Activated naive CD4-positive, alpha-beta T cell treated with anti-CD3 and anti-CD28 coated beads for 36 hours (primary cell): ENCODE data around the gene GK. TPM values are rescaled to one million over a fixed set of nuclear protein-coding genes. Genes with fewer than 3 reads are reported as not detected.
"Not testable (repeated sequence)": the region's sequence is repeated elsewhere in the genome, so short reads cannot be mapped to it uniquely, and the experiment has no call there.

Experiments
- CTCF ChIA-PET: fragments of 350-600 bp; sonication (Branson Sonifier 250); formaldehyde crosslinking; loops from one replicate; lab custom pipeline; 2021; ENCODE audit warnings: antibody characterized with exemption; lab: Charles Lee
- DNase-seq: peaks from one replicate; pipeline ENCODE4 v3.0.0-alpha.2; 2020
- H3K27ac Mint-ChIP-seq: one replicate; pipeline ENCODE4 v1.8.0; 2021; ENCODE audit warnings: mild to moderate bottlenecking, mixed read lengths
- H3K27me3 Mint-ChIP-seq: one replicate; pipeline ENCODE4 v1.8.0; 2021; ENCODE audit warnings: low read depth, mixed read lengths
- H3K36me3 Mint-ChIP-seq: one replicate; pipeline ENCODE4 v1.8.0; 2021; ENCODE audit warnings: low read depth, mixed read lengths
- H3K4me1 Mint-ChIP-seq: one replicate; pipeline ENCODE4 v1.8.0; 2021; ENCODE audit warnings: low read depth, mixed read lengths
- H3K4me3 Mint-ChIP-seq: one replicate; pipeline ENCODE4 v1.8.0; 2021; ENCODE audit warnings: mild to moderate bottlenecking, moderate library complexity, mixed read lengths
- H3K9me3 Mint-ChIP-seq: one replicate; pipeline ENCODE4 v1.8.0; 2021; ENCODE audit warnings: mixed read lengths
- intact Hi-C: fragments of 100-400 bp; cut with micrococcal nuclease; formaldehyde crosslinking; loops from one replicate; pipeline ENCODE4 v1.15.1; 2023
- total RNA-seq, 2 experiments: library from RNA; stranded (reverse); gene quantifications; one replicate each; pipeline ENCODE4 v1.2.3, GENCODE V29; 2021

The GK gene
- total RNA-seq, 2 experiments from 2014 or later: 85.9 to 90.3 TPM

GRCh38 chrX:30627818-30628652 is 25.2 kb upstream of the GK start:
- Mint-ChIP-seq H3K4me3 (no peak overlapping the region), H3K27ac (no peak overlapping the region), H3K36me3 (no peaks in the 10 kb centered on the region), H3K9me3 (peaks cover 5% of the 10 kb centered on the region), H3K27me3 (no peaks in the 10 kb centered on the region), H3K4me1 (no peaks in the 10 kb centered on the region)
- CTCF ChIA-PET: no interaction called here
- DNase-seq: no peak
- intact Hi-C loops: no loop called here

GRCh38 chrX:30634070-30634469 is 19.2 kb upstream of the GK start:
- H3K9me3 Mint-ChIP-seq, H3K27ac Mint-ChIP-seq, H3K27me3 Mint-ChIP-seq, DNase-seq, H3K4me1 Mint-ChIP-seq, H3K36me3 Mint-ChIP-seq, H3K4me3 Mint-ChIP-seq: not testable (repeated sequence)
- CTCF ChIA-PET: interaction anchor here (0.7 to 2.3 kb wide), 6 partner anchors 7 to 101 kb away, joined by 3 to 12 read pairs (median 4); no protein-coding TSS in a partner anchor
- intact Hi-C loops: loop anchor here (2.0 kb wide), 1 partner anchor 19 kb away; no protein-coding TSS in a partner anchor

- Mint-ChIP-seq H3K27ac (no peak overlapping the region), H3K9me3 (no peaks in the 10 kb centered on the region), H3K4me3 (no peak overlapping the region), H3K36me3 (no peaks in the 10 kb centered on the region), H3K27me3 (no peaks in the 10 kb centered on the region), H3K4me1 (peaks cover 2% of the 10 kb centered on the region)
- CTCF ChIA-PET: interaction anchor here (0.6 to 2.3 kb wide), 13 partner anchors 8 to 251 kb away, joined by 3 to 12 read pairs (median 4); no protein-coding TSS in a partner anchor
- peak; percentile 19 for DNase-seq
- intact Hi-C loops: loop anchor here (1.0 to 2.0 kb wide), 4 partner anchors 21 to 337 kb away; no protein-coding TSS in a partner anchor
Observed at GRCh38 chrX:30635630-30636029, 17.6 kb upstream of the GK start.

GRCh38 chrX:30637874-30638815 is 15.1 kb upstream of the GK start:
- no peak overlapping the region for H3K27ac Mint-ChIP-seq
- intact Hi-C loops: no loop called here
- CTCF ChIA-PET: interaction anchor here (1.4 to 1.8 kb wide), 3 partner anchors 10 to 33 kb away, joined by 3 to 5 read pairs (median 4); no protein-coding TSS in a partner anchor

DNA sequence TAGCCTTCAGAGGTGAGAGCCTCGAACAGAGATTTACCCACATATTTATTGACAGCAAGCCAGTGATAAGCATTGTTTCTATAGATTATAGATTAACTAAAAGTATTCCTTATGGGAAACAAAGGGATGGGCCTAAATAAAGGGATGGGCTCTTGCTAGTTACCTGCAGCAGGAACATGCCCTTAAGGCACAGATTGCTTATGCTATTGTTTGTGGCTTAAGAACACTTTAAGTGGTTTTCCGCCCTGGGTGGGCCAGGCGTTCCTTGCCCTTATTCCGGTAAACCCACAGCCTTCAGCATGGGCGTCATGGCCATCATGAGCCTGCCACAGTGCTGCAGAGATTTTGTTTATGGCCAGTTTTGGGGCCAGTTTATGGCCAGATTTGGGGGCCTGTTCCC is 13.5 kb upstream of the GK start:
- H3K9me3 Mint-ChIP-seq, H3K36me3 Mint-ChIP-seq, H3K27ac Mint-ChIP-seq, intact Hi-C loops, H3K27me3 Mint-ChIP-seq, DNase-seq, H3K4me3 Mint-ChIP-seq: not testable (repeated sequence)
- CTCF ChIA-PET: interaction anchor here (1.4 to 1.7 kb wide), 2 partner anchors 8 to 19 kb away, joined by 3 to 4 read pairs; no protein-coding TSS in a partner anchor
- H3K4me1 Mint-ChIP-seq: peaks cover 24% of the 10 kb centered on the region

More at GRCh38 chrX:30637874-30638815, 15.1 kb upstream of the GK start:
- no peaks in the 10 kb centered on the region for H3K36me3 Mint-ChIP-seq
- H3K27me3 Mint-ChIP-seq: no peaks in the 10 kb centered on the region
- no peak overlapping the region for H3K4me3 Mint-ChIP-seq
- DNase-seq: no peak
- no peaks in the 10 kb centered on the region for H3K9me3 Mint-ChIP-seq
- H3K4me1 Mint-ChIP-seq: peaks cover 19% of the 10 kb centered on the region

- CTCF ChIA-PET: interaction anchor here (0.6 to 2.4 kb wide), 4 partner anchors 8 to 93 kb away, joined by 3 to 13 read pairs (median 6); no protein-coding TSS in a partner anchor
- no peak overlapping the region for H3K4me3 Mint-ChIP-seq
- peaks cover 24% of the 10 kb centered on the region for H3K4me1 Mint-ChIP-seq
- H3K9me3 Mint-ChIP-seq: no peaks in the 10 kb centered on the region
- H3K36me3 Mint-ChIP-seq: no peaks in the 10 kb centered on the region
- intact Hi-C loops: loop anchor here (1.0 kb wide), 3 partner anchors 10 to 71 kb away; no protein-coding TSS in a partner anchor
- DNase-seq: no peak
- H3K27ac Mint-ChIP-seq: peak overlapping the region; percentile 82
- no peaks in the 10 kb centered on the region for H3K27me3 Mint-ChIP-seq
Observed at GRCh38 chrX:30642642-30643041, 10.6 kb upstream of the GK start.

- intact Hi-C loops: loop anchor here (1.0 kb wide), 3 partner anchors 9 to 70 kb away; no protein-coding TSS in a partner anchor
- CTCF ChIA-PET: interaction anchor here (1.4 to 2.4 kb wide), 3 partner anchors 8 to 92 kb away, joined by 5 to 13 read pairs (median 7); no protein-coding TSS in a partner anchor
- Mint-ChIP-seq H3K27ac (peak overlapping the region; percentile 82), H3K36me3 (no peaks in the 10 kb centered on the region), H3K4me1 (peaks cover 24% of the 10 kb centered on the region), H3K4me3 (no peak overlapping the region), H3K9me3 (no peaks in the 10 kb centered on the region), H3K27me3 (no peaks in the 10 kb centered on the region)
- DNase-seq: no peak
Observed at GRCh38 chrX:30643313-30643821, 9.9 kb upstream of the GK start.

DNA sequence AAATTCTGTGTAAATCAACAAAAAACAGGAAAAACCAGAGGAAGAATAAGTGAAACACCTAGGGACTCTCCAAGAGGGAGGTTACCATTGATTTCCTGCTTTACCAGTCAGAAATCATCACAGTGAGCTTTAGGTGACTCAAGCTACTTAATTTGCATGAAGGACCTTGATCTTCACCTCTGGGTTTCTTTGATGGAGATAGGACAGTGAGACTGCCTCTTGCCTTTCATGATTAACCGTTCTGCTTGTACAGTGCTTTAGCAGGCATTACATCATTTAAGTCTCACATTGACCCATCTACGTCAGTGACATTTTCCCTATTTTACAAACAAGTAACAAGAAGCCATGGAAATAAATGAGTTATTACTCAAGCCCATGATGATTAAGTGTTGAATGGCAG is 3.4 kb upstream of the GK start:
- intact Hi-C loops: loop anchor here (1.0 kb wide), 5 partner anchors 9 to 132 kb away; partner anchors contain the start of gene TASL
- CTCF ChIA-PET: interaction anchor here (0.8 to 1.3 kb wide), 4 partner anchors 9 to 73 kb away, joined by 3 to 6 read pairs (median 4); partner anchors contain the start of gene TASL
- DNase-seq: peak; percentile 17
- no peaks in the 10 kb centered on the region for H3K9me3 Mint-ChIP-seq
- peaks cover 6% of the 10 kb centered on the region for H3K36me3 Mint-ChIP-seq
- H3K27me3 Mint-ChIP-seq: no peaks in the 10 kb centered on the region
- H3K27ac Mint-ChIP-seq: peak overlapping the region; percentile 91
- peaks cover 17% of the 10 kb centered on the region for H3K4me1 Mint-ChIP-seq
- H3K4me3 Mint-ChIP-seq: no peak overlapping the region

DNA sequence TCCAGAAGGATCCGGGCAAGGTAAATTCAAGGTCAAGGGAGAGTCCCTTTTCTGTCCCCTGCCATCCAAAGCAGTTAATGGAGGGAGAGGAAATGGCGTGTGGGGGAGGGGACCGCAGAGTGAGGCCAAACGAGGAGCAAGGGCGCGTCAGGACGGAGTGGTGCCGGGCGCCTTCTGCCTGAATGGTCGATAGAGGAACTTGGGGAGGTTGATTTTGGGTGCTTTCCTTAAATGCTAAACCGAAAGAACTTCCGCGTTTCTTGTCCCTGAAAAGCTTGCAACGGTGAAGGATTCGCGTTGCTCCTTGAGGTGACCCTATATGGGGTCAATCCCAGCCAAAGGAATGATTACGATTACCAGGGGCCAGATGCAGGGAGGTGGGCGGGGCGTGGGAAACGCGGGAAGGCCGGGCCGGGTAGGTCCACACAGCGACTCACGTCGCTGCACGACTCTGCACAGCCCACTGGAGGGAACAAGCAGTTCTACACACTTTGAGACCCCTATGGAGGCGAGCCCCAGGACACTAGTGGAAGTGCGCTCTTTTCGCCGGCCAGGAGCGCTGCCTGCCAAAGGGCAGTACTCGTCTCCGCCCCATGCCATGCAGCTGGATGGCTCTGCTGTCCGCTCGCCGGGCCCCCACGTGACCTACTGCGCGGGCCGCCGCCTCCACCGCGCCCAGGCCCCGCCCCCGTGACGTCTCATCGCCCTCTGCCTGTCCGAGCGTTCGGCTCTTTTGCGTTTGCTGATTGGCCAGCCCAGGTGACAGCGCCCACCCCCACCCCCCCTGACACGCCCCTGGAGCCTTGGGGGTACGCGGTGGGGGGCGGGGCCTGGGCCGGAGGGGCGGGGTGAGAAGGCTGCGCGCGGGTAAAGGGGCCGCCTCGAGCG is 452 bp upstream of the GK start:
- Mint-ChIP-seq H3K36me3 (peaks cover 23% of the 10 kb centered on the region), H3K9me3 (no peaks in the 10 kb centered on the region), H3K27ac (peak overlapping the region; percentile 93), H3K4me3 (peak overlapping the region; percentile 90), H3K27me3 (no peaks in the 10 kb centered on the region), H3K4me1 (peaks cover 31% of the 10 kb centered on the region)
- DNase-seq: peak; percentile 93
- intact Hi-C loops: loop anchor here (1.0 to 2.0 kb wide), 3 partner anchors 9 to 446 kb away; partner anchors contain the start of gene TAB3
- CTCF ChIA-PET: no interaction called here

DNA sequence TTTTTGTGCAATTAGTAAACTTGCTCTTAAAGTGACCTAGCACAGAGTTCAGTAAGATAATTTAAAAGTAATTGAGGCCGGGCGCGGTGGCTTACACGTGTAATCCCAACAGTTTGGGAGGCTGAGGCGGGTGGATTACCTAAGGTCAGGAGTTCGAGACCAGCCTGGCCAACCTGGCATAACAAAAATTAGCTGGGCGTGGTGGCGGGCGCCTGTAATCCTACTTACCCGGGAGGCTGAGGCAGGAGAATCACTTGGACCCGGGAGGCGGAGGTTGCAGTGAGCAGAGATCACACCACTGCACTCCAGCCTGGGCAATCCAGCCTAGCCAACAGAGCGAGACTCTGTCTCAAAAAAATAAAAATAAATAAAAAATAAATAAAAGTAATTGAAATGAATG is 1.2 kb downstream of the GK start:
- H3K27me3 Mint-ChIP-seq, intact Hi-C loops, H3K9me3 Mint-ChIP-seq, DNase-seq: not testable (repeated sequence)
- CTCF ChIA-PET: interaction anchor here (0.8 to 1.3 kb wide), 2 partner anchors 12 to 19 kb away, joined by 3 read pairs; no protein-coding TSS in a partner anchor
- H3K4me1 Mint-ChIP-seq: peaks cover 42% of the 10 kb centered on the region
- peaks cover 31% of the 10 kb centered on the region for H3K36me3 Mint-ChIP-seq
- peak overlapping the region; percentile 90 for H3K4me3 Mint-ChIP-seq
- H3K27ac Mint-ChIP-seq: peak overlapping the region; percentile 87
